ENCODE results near the gene TMEM33.

The TMEM33 gene

GRCh38 chr4:41939016-41939626 lies 3.9 kb downstream of the TMEM33 start:
- DNase-seq (ENCODE audit: low read depth in 2 of 2): no peak

- DNase-seq (ENCODE audit: low read depth in 2 of 2): no peak
Measured at GRCh38 chr4:41940834-41941233, 5.6 kb downstream of the TMEM33 start.

- no peak for DNase-seq (ENCODE audit: low read depth in 2 of 2)
Measured at GRCh38 chr4:41943506-41943905, 8.3 kb downstream of the TMEM33 start.

GRCh38 chr4:41944089-41944488 lies 8.9 kb downstream of the TMEM33 start:
- DNase-seq (ENCODE audit: low read depth in 2 of 2): no peak

GRCh38 chr4:41949531-41949930 lies 14.3 kb downstream of the TMEM33 start:
- DNase-seq (ENCODE audit: low read depth in 2 of 2): no peak

GRCh38 chr4:41957634-41958033 lies 22.4 kb downstream of the TMEM33 start:
- no peak for DNase-seq (ENCODE audit: low read depth in 2 of 2)

GRCh38 chr4:41963105-41963504 lies 27.9 kb downstream of the TMEM33 start:
- DNase-seq (ENCODE audit: low read depth in 2 of 2): no peak

- no peak for DNase-seq (ENCODE audit: low read depth in 2 of 2)
Measured at GRCh38 chr4:41964401-41964800, 29.2 kb downstream of the TMEM33 start.

GRCh38 chr4:41967392-41967791 lies 32.2 kb downstream of the TMEM33 start:
- DNase-seq (ENCODE audit: low read depth in 2 of 2): no peak

- no peak for DNase-seq (ENCODE audit: low read depth in 2 of 2)
Measured at GRCh38 chr4:41969671-41970070, 34.4 kb downstream of the TMEM33 start.

- DNase-seq (ENCODE audit: low read depth in 2 of 2): no peak
Measured at GRCh38 chr4:41975341-41975740, 40.1 kb downstream of the TMEM33 start.

GRCh38 chr4:41976775-41977516 lies 41.7 kb downstream of the TMEM33 start:
- DNase-seq (ENCODE audit: low read depth in 2 of 2): no peak

GRCh38 chr4:41977709-41978108 lies 42.5 kb downstream of the TMEM33 start:
- DNase-seq (ENCODE audit: low read depth in 2 of 2): no peak

- no peak for DNase-seq (ENCODE audit: low read depth in 2 of 2)
Measured at GRCh38 chr4:41981456-41981855, 46.2 kb downstream of the TMEM33 start, which contains the start of gene DCAF4L1. Gene DCAF4L1, plus strand, starts transcription at chr4:41981756. Its CDS starts 37 bp downstream, at chr4:41981793.

GRCh38 chr4:41982716-41983115 lies 47.5 kb downstream of the TMEM33 start:
- no peak for DNase-seq (ENCODE audit: low read depth in 2 of 2)

GRCh38 chr4:41985151-41985550 lies 49.9 kb downstream of the TMEM33 start:
- no peak for DNase-seq (ENCODE audit: low read depth in 2 of 2)

- DNase-seq (ENCODE audit: low read depth in 2 of 2): no peak
Measured at GRCh38 chr4:41989994-41990364, 54.8 kb downstream of the TMEM33 start.

- DNase-seq (ENCODE audit: low read depth in 2 of 2): peak; percentile 84 to 90
Measured at GRCh38 chr4:41990365-41991111, 55.3 kb downstream of the TMEM33 start, which contains the start of gene SLC30A9. Gene SLC30A9, plus strand, starts transcription at chr4:41990530. Its CDS starts 122 bp downstream, at chr4:41990652.

GRCh38 chr4:41991916-41992767 lies 56.9 kb downstream of the TMEM33 start:
- DNase-seq (ENCODE audit: low read depth in 2 of 2): no peak

- no peak for DNase-seq (ENCODE audit: low read depth in 2 of 2)
Measured at GRCh38 chr4:41992967-41993857, 58.0 kb downstream of the TMEM33 start.
